ENCODE data around the gene GGACT.

The GGACT gene

DNA sequence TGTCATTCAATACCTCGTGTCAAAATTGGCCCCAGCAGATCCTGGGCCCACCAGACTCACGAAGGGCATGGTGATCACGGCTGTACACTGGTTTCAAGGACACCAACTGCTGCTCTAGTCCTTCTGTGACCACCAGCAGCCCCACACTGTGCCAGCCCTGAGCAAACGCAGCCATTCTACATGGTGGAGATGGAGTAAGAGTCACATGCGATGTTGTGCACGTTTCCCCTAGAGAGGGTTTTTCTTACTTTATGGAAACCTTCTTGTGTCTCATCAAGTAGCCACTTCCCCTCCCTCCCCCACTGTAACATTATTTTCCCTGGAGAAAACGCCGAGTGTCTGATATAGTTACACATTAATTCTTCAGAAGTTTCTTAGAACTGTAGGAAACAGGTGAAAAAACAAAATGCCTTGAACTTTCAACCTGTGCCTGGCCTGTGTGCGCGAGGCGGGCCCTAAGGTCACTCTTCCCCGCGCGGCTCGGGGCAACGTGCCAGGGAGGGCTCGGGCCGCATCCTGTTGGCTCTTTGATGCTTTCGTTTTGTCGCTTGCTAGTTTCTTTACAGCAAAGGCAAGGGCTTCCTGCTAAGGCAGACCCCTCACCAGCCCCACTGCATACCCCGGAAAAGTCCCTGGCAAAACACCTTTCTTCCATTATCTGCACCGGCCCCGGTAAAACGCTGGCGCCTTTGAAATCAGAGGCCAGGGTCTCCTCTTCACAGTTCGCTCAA is 44.6 kb downstream of the GGACT start:
- FAIRE-seq (no peak), DNase-seq (ENCODE audit: insufficient read length, low spot score) (no peak)
- TF ChIP-seq CTCF (IDR thresholded peaks at IDR 0.05; ENCODE audit: insufficient read depth, missing control alignments), result no peak

DNA sequence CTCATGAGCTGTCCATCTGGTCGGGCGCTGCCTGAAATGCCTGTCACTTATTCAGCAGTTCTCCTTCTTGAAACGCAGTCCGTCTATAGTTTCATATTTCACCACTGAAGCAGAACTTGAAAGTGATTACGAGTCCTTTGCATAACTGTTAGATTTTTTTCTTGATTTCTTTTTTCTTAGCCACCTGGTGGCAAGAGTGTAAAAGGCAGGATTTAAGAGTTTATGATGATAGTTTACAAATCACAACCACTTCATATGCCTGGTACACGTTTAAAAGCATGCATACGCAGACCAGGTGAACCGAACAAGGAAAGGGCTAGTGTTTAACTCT is 45.8 kb downstream of the GGACT start:
- DNase-seq (ENCODE audit: insufficient read length, low spot score), result no peak
- TF ChIP-seq CTCF (IDR thresholded peaks at IDR 0.05; ENCODE audit: insufficient read depth, missing control alignments), result peak; percentile 36
- peak; percentile 58 for FAIRE-seq

DNA sequence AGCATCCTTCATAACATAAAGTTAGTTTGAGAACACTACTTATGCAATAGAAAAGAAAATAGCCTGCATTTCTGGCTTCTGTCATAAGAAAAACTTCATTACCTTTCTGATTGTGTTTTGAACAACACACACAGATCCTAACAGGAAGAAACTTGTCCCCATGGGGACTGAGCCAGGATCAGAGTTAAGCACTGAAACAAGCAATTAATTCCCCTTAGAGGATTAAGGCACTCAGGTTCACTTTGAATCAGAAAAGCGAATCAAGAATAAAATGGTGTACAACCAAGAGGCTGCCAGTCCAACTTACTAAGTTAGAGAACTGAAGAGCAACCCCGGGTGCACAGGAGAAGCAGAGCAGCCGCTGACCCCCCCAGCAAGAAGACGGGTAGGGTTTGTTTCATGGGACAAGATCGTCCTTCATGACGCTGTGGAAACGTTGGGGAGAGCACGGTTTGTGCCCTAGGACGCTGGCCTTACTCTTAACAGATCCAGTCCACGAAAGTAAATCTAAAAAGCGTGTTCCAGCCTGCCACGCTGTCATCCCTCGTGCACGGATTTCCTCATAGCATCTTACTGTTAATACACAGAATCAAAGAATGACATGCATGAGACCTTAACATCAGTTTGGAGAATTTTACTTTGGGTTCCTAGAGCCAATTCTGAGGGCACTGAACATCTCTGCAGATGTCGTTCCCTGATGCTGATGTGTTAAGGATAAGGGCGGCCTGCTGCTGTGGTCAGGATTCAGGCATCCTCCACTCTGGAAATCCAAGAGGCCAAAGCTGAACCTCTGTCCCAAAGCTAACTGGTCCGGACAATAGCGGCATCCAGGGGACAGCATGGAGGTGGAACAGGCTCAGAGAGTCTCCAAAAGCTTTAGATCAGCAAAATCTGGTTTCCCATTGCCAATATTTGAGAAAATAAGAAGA is 46.4 kb downstream of the GGACT start:
- no peak for TF ChIP-seq CTCF (IDR thresholded peaks at IDR 0.05; ENCODE audit: insufficient read depth, missing control alignments)
- peak; percentile 58 for FAIRE-seq
- DNase-seq (ENCODE audit: insufficient read length, low spot score), result peak; percentile 56

GRCh38 chr13:100540621-100541020 is 48.0 kb downstream of the GGACT start:
- DNase-seq (ENCODE audit: insufficient read length, low spot score) (no peak), FAIRE-seq (no peak)
- TF ChIP-seq CTCF (IDR thresholded peaks at IDR 0.05; ENCODE audit: insufficient read depth, missing control alignments), result no peak

DNA sequence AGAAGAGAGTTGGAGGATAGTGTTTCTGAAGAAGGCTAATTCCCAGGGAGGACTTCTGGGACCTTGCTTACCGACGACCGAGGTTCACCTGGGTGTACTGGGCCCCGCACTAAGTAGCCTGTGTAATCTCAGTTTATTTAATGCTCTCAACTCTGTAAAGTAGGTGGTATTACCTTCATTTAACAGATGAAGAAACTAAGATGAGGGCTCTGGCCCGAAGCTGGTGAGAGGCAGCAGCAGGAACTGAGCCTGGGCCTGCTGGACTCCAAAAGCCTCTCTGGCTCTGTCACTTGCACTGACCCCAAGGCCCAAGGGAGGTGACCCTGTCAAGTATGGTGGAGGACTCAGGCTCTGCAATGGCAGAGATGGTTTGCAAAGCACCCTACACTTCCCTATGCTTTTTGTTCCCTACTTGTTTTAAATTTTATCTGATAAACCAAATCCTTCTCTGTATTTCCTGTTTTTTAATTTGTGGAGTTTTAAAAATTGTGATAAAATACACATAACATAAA is 50.6 kb downstream of the GGACT start:
- DNase-seq (ENCODE audit: insufficient read length, low spot score) (no peak), FAIRE-seq (no peak)
- no peak for TF ChIP-seq CTCF (IDR thresholded peaks at IDR 0.05; ENCODE audit: insufficient read depth, missing control alignments)

DNA sequence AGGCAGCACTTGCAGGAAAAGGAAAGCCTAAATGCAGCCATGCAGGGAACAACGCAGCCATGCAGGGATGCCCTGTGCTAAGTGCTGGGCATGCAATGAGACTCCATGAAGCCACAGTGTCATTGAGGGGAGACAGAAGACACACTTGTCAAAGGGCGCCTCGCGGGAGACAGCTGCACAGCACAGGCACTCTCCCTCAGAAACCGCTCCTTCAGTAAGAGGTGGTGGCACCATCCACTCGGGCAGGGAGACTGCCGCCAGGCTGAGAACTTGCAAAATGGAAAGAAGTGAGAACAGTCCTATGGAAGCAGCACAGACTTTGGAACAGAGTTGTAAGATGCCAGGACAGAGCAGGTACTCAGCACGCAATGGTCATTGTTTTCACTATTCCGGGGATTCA is 51.1 kb downstream of the GGACT start:
- no peak for DNase-seq (ENCODE audit: insufficient read length, low spot score)

More for the DNA sequence above, 51.1 kb downstream of the GGACT start:
- no peak for FAIRE-seq
- no peak for TF ChIP-seq CTCF (IDR thresholded peaks at IDR 0.05; ENCODE audit: insufficient read depth, missing control alignments)

All from D721Med (cell line).